ENCODE data around the gene ZNF629.

GRCh38 chr16:30750876-30751465, 36.0 kb downstream of the ZNF629 start:
- TF ChIP-seq, protein P1, sequence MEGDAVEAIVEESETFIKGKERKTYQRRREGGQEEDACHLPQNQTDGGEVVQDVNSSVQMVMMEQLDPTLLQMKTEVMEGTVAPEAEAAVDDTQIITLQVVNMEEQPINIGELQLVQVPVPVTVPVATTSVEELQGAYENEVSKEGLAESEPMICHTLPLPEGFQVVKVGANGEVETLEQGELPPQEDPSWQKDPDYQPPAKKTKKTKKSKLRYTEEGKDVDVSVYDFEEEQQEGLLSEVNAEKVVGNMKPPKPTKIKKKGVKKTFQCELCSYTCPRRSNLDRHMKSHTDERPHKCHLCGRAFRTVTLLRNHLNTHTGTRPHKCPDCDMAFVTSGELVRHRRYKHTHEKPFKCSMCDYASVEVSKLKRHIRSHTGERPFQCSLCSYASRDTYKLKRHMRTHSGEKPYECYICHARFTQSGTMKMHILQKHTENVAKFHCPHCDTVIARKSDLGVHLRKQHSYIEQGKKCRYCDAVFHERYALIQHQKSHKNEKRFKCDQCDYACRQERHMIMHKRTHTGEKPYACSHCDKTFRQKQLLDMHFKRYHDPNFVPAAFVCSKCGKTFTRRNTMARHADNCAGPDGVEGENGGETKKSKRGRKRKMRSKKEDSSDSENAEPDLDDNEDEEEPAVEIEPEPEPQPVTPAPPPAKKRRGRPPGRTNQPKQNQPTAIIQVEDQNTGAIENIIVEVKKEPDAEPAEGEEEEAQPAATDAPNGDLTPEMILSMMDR (IDR thresholded peaks at IDR 0.05): no peak
- TF ChIP-seq POLR2A (IDR thresholded peaks at IDR 0.05): no peak
